ENCODE results near the gene BTN2A1.

- no peak for TF ChIP-seq SUZ12 (IDR thresholded peaks at IDR 0.05; ENCODE audit: extremely low read depth, insufficient read depth, insufficient read length)
- TF ChIP-seq YY1 (IDR thresholded peaks at IDR 0.05; ENCODE audit: insufficient read depth, insufficient read length), result no peak
- TF ChIP-seq ZNF274 (IDR thresholded peaks at IDR 0.05; ENCODE audit: low read depth, low read length), result no peak
Observed at GRCh38 chr6:26489996-26490964, 32.5 kb downstream of the BTN2A1 start.
